ENCODE results near the gene UTS2B.

- TF ChIP-seq, protein P1, sequence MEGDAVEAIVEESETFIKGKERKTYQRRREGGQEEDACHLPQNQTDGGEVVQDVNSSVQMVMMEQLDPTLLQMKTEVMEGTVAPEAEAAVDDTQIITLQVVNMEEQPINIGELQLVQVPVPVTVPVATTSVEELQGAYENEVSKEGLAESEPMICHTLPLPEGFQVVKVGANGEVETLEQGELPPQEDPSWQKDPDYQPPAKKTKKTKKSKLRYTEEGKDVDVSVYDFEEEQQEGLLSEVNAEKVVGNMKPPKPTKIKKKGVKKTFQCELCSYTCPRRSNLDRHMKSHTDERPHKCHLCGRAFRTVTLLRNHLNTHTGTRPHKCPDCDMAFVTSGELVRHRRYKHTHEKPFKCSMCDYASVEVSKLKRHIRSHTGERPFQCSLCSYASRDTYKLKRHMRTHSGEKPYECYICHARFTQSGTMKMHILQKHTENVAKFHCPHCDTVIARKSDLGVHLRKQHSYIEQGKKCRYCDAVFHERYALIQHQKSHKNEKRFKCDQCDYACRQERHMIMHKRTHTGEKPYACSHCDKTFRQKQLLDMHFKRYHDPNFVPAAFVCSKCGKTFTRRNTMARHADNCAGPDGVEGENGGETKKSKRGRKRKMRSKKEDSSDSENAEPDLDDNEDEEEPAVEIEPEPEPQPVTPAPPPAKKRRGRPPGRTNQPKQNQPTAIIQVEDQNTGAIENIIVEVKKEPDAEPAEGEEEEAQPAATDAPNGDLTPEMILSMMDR (IDR thresholded peaks at IDR 0.05) = no peak
- TF ChIP-seq ZFX (IDR thresholded peaks at IDR 0.05; ENCODE audit: borderline replicate concordance) = no peak
Observed at GRCh38 chr3:191350396-191351090, 20.2 kb upstream of the UTS2B start.
